Pancreas (tissue), 10 donors: ENCODE results near the gene ZC3H6. TPM values are rescaled to one million over a fixed set of nuclear protein-coding genes. Genes with fewer than 3 reads are reported as not detected.

Experiments used
- ATAC-seq, 4 donors: fragments of 200-7000 bp; cut with Tn5 transposase; one replicate each; pipeline versions ENCODE4 v1.8.0 to v1.9.1; 2020; ENCODE audit warnings: mild to moderate bottlenecking in 4 of 4, moderate library complexity in 4 of 4
- DNase-seq, 6 donors: peaks; one replicate each; pipeline ENCODE4 v3.0.0-alpha.2; 2020
- FAIRE-seq: peaks from 2 replicates; lab custom pipeline; 2012; peaks lifted over from hg19 to GRCh38; lab: Jason Lieb, UNC
- H3K27ac ChIP-seq, 4 donors: fragments of 200-600 bp; sonication (generic); 1 replicate in 3 of 4; 2 replicates in 1 of 4; pipeline versions ENCODE4 v1.5.0 to v1.8.0; 2020
- H3K27me3 ChIP-seq, 4 donors: fragments of 200-600 bp; one replicate each; pipeline ENCODE4 v1.8.0; 2021
- H3K36me3 ChIP-seq, 3 donors: fragments of 200-600 bp; sonication (generic) in 1 of 3; one replicate each; pipeline versions ENCODE4 v1.5.0 to v1.8.0; 2020 to 2021
- H3K4me1 ChIP-seq, 3 donors: fragments of 200-600 bp; one replicate each; pipeline ENCODE4 v1.8.0; 2021
- H3K4me3 ChIP-seq, 4 donors: fragments of 200-600 bp; sonication (generic) in 2 of 4; one replicate each; pipeline versions ENCODE4 v1.5.0 to v1.8.0; 2020 to 2021
- H3K9me3 ChIP-seq, 4 donors: fragments of 200-600 bp; one replicate each; pipeline ENCODE4 v1.8.0; 2021
- CTCF ChIP-seq, 4 donors: fragments of 200-600 bp; sonication (generic) in 3 of 4; IDR thresholded peaks; one replicate each; pipeline versions ENCODE4 v1.5.0 to v1.8.0; 2021; ENCODE audit warnings: antibody characterized with exemption in 4 of 4
- WGBS, 2 donors: extraction: QIAGEN DNeasy Blood & Tissue Kit; methylation state at CpG; one replicate each; pipeline ENCODE4 v1.1.7; 2013; 5-methylcytosine and 5-hydroxymethylcytosine counted together
- intact Hi-C, 3 donors: fragments of 100-400 bp; cut with DNase I; formaldehyde crosslinking; loops; one replicate each; pipeline versions ENCODE4 v1.11.1 to v1.14.2; 2022
- polyA plus RNA-seq, 2 donors: library from polyadenylated mRNA; stranded (reverse); fragments of 200-250 nt; gene quantifications; one replicate each; pipeline ENCODE4 v1.2.3, GENCODE V29; 2013
- total RNA-seq, 6 donors: library from RNA; stranded (reverse); fragmentation: NEBNext Ultra II Directional in 4 of 6; extraction: Animal tissue kit (Norgen Biotek cat#: 25700) in 4 of 6; gene quantifications; one replicate each; pipeline versions ENCODE4 v1.2.1 to v1.2.4, GENCODE V29; 2021 to 2023
- donor health status: healthy with polysubstance abuse.
- donor health status: DM: no; HTN: no; CAD: no; lungs with moderate emphysema.
- donor health status: DM: no; HTN: no; CAD: no.
- donor health status: control.
- donor health status: control.
- donor health status: Bipolar disorder and iron deficiency.
- donor health status: DM: yes; HTN: yes; CAD: no.
- donor health status: DM: no; HTN: no; CAD: no.
- donor health status: DM: no; HTN: no; CAD: no.
- donor health status: DM: yes; HTN: yes; CAD: no.

ZC3H6 gene
- total and polyA plus RNA-seq, 8 donors, result 2.0 to 9.3 (median 5.8) TPM

DNA sequence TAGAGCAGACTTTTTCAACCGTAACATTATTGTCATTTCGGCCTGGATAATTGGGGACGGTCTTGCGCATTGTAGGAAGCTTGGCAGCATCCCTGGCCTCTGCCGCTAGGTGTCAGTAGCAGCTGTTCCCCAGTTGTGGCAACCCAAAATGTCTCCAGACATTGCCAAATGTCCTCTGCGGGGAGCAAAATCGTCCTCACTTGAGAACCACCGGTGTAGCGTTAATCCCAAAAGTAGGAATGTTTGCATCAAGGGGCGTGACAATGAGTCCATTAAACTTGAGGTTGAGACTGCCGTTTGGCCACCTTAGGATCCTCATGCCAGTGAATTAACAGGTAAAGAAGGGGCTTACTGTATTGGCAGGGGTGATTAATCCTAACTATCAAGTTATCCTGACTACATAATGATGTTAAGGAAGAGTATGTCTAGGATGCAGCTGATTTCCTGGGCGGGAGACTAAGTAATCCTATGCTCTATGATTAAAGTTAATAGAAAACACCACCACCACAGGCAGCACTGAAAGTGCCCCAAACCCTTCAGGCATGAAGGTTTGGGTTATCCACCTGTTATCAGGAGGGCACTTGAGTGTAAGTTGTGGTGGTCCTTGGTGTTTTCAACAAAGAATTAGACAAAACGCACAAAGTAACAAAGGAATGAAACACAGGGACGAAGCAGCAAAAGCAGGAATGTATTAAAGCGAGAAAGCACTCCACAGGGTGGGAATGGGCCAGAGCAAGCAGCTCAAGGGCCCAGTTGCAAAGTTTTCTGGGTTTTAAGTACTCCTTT, 15.7 kb upstream of the ZC3H6 start:
- Histone ChIP-seq H3K9me3 (no peaks in the 10 kb centered on the region), H3K4me3 (no peak overlapping the region), H3K27me3 (no peaks in the 10 kb centered on the region), H3K36me3 (no peaks in the 10 kb centered on the region), H3K4me1 (no peaks in the 10 kb centered on the region), H3K27ac (no peak overlapping the region)
- peak; percentile 68 to 91 (median 84) for TF ChIP-seq CTCF (IDR thresholded peaks at IDR 0.05)
- ATAC-seq (peak; percentile 43 to 79 (median 75)), DNase-seq (peak; percentile 69 to 87 (median 80)), FAIRE-seq (no peak)
- intact Hi-C loops, result no loop called here
- WGBS, 2 donors, result 19 to 21% methylated on average over 15 of the region's 15 CpGs

DNA sequence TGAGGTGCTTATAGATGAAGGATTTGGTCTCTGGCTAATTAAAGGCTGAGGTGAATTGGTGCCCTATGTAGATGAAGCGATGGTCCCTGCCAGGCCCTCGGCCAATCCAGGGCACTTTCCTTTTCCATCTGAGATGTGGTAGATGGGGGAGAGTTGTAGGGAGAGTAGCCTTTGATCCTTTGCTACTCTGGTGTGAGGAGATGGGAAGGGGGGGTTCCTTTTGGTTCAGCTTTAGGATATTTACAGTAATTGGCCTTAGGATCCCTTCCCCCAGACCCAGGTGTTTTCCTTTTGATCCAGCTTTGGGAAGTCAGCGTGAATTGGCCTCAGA, 15.1 kb upstream of the ZC3H6 start:
- Histone ChIP-seq H3K4me1 (no peaks in the 10 kb centered on the region), H3K9me3 (no peaks in the 10 kb centered on the region), H3K27me3 (no peaks in the 10 kb centered on the region), H3K27ac (no peak overlapping the region), H3K36me3 (no peaks in the 10 kb centered on the region), H3K4me3 (no peak overlapping the region)
- no peak for ATAC-seq
- no peak for FAIRE-seq
- TF ChIP-seq CTCF (IDR thresholded peaks at IDR 0.05), result no peak
- DNase-seq, result no peak
- intact Hi-C loops, result no loop called here
- 94% methylated on average over 3 of the region's 3 CpGs for WGBS, 2 donors

DNA sequence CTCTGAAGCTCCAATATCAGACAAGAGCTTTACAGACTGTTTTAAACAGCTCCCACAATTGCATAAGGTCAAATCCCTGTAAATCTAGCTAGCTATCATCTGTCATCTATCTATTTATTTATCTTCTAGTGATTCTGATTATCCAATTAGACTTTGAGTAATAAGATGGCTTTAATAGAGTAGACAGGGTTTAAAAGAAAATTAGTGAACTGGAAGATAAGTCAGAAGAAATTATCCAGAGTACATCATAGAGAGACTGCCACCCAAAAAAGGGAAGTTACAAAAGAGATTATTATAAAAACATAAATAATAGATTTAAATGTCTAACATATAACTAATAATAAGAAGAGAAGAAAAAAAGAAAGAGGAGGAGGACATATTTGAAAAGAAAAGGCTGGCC, 12.5 kb upstream of the ZC3H6 start:
- no peak overlapping the region for H3K4me3 ChIP-seq
- no peak overlapping the region for H3K27ac ChIP-seq
- no peaks in the 10 kb centered on the region for H3K36me3 ChIP-seq
- H3K27me3 ChIP-seq, result no peaks in the 10 kb centered on the region
- DNase-seq (no peak), FAIRE-seq (no peak), ATAC-seq (no peak)
- intact Hi-C loops, result no loop called here
- no peak for TF ChIP-seq CTCF (IDR thresholded peaks at IDR 0.05)
- no peaks in the 10 kb centered on the region for H3K4me1 ChIP-seq
- H3K9me3 ChIP-seq, result no peaks in the 10 kb centered on the region

GRCh38 chr2:112268547-112268946, 6.8 kb upstream of the ZC3H6 start:
- H3K27me3 ChIP-seq, result no peaks in the 10 kb centered on the region
- no peaks in the 10 kb centered on the region for H3K9me3 ChIP-seq
- FAIRE-seq (no peak), ATAC-seq (no peak), DNase-seq (no peak)
- H3K4me1 ChIP-seq, result no peaks in the 10 kb centered on the region
- WGBS, 2 donors, result 78 to 93% methylated on average over 1 of the region's 1 CpG
- no peak overlapping the region for H3K4me3 ChIP-seq
- no peak for TF ChIP-seq CTCF (IDR thresholded peaks at IDR 0.05)
- intact Hi-C loops, result no loop called here
- no peaks in the 10 kb centered on the region for H3K36me3 ChIP-seq
- H3K27ac ChIP-seq, result no peak overlapping the region

GRCh38 chr2:112272669-112273068, 2.7 kb upstream of the ZC3H6 start:
- no peak overlapping the region for H3K27ac ChIP-seq
- no peaks in the 10 kb centered on the region for H3K9me3 ChIP-seq
- ATAC-seq, result no peak
- H3K36me3 ChIP-seq, result no peaks in the 10 kb centered on the region
- TF ChIP-seq CTCF (IDR thresholded peaks at IDR 0.05), result no peak
- H3K4me1 ChIP-seq, result peaks cover 0 to 13% (median 2%) of the 10 kb centered on the region in 3 donors
- intact Hi-C loops, result no loop called here
- no peak for FAIRE-seq
- 81 to 85% methylated on average over 5 of the region's 5 CpGs for WGBS, 2 donors
- H3K4me3 ChIP-seq, result no peak overlapping the region
- no peak for DNase-seq
- H3K27me3 ChIP-seq, result no peaks in the 10 kb centered on the region
